Neural cell (in vitro differentiated cells): ENCODE measurements around the gene GRM4. TPM values are rescaled to one million over a fixed set of nuclear protein-coding genes. Genes with fewer than 3 reads are reported as not detected.

ENCODE experiments used
- H2AFZ ChIP-seq: fragments of 200-600, 300-800 bp; sonication (generic), shearing (Covaris generic); 2 replicates; pipeline ENCODE4 v1.6.0; 2014; ENCODE audit warnings: low read depth, mild to moderate bottlenecking, antibody characterized with exemption, low read length, moderate library complexity
- H3F3A ChIP-seq: fragments of 200-600 bp; shearing (Covaris generic); 2 replicates; pipeline ENCODE4 v1.6.1; 2016; ENCODE audit warnings: mild to moderate bottlenecking, moderate library complexity, mixed read lengths, antibody characterized with exemption, low read length; ENCODE audit not compliant: insufficient read depth, poor library complexity, severe bottlenecking
- H3K27ac ChIP-seq: fragments of 200-600, 300-800 bp; sonication (generic), shearing (Covaris generic); 2 replicates; pipeline ENCODE4 v1.5.1; 2014; ENCODE audit warnings: mild to moderate bottlenecking, low read length, moderate library complexity
- H3K27me3 ChIP-seq: fragments of 300-800, 200-600 bp; sonication (generic), shearing (Covaris generic); 2 replicates; pipeline ENCODE4 v1.6.0; 2014; ENCODE audit warnings: mild to moderate bottlenecking, low read depth, low read length, moderate library complexity; ENCODE audit not compliant: insufficient read depth
- H3K36me3 ChIP-seq: fragments of 300-800, 200-600 bp; sonication (generic), shearing (Covaris generic); 2 replicates; pipeline ENCODE4 v1.5.1; 2014; ENCODE audit warnings: mild to moderate bottlenecking, antibody characterized with exemption, low read length, moderate library complexity; ENCODE audit not compliant: insufficient read depth
- H3K4me2 ChIP-seq: fragments of 300-800, 200-600 bp; sonication (generic), shearing (Covaris generic); 2 replicates; pipeline ENCODE4 v1.6.0; 2014; ENCODE audit warnings: mild to moderate bottlenecking, low read length
- H3K4me3 ChIP-seq: fragments of 300-800, 200-600 bp; sonication (generic), shearing (Covaris generic); 2 replicates; pipeline ENCODE4 v1.5.1; 2014; ENCODE audit warnings: mild to moderate bottlenecking, low read length, moderate library complexity
- H3K79me2 ChIP-seq: fragments of 200-600 bp; shearing (Covaris generic); replicated peaks from 2 replicates; pipeline ENCODE4 v1.6.0; 2014; ENCODE audit warnings: mild to moderate bottlenecking, low read length, moderate library complexity; ENCODE audit not compliant: insufficient read depth
- H3K9ac ChIP-seq: fragments of 300-800, 200-600 bp; sonication (generic), shearing (Covaris generic); 2 replicates; pipeline ENCODE4 v1.6.1; 2016; ENCODE audit warnings: mild to moderate bottlenecking, low read length, mixed read lengths
- H3K9me2 ChIP-seq: fragments of 200-600 bp; shearing (Covaris generic); 2 replicates; pipeline ENCODE4 v1.6.1; 2016; ENCODE audit warnings: mild to moderate bottlenecking, low read length, mixed read lengths; ENCODE audit not compliant: insufficient read depth
- H3K9me3 ChIP-seq: fragments of 200-600, 300-800 bp; sonication (generic), shearing (Covaris generic); 2 replicates; pipeline ENCODE4 v1.6.1; 2016; ENCODE audit warnings: mild to moderate bottlenecking, mixed run types, low read length, moderate library complexity, mixed read lengths
- H4K20me1 ChIP-seq: fragments of 200-600 bp; shearing (Covaris generic); 2 replicates; pipeline ENCODE4 v1.6.1; 2016; ENCODE audit warnings: mild to moderate bottlenecking, mixed run types; ENCODE audit not compliant: insufficient read depth
- CTCF ChIP-seq: fragments of 450-650 bp; IDR thresholded peaks from 2 replicates; pipeline ENCODE4 v1.5.1; 2014; ENCODE audit warnings: antibody characterized with exemption, mild to moderate bottlenecking, moderate library complexity; ENCODE audit not compliant: poor library complexity, severe bottlenecking
- EP300 ChIP-seq: fragments of 450-650 bp; conservative IDR thresholded peaks from 2 replicates; pipeline ENCODE4 v1.6.1; 2014; ENCODE audit warnings: antibody characterized with exemption, mild to moderate bottlenecking, moderate library complexity; ENCODE audit not compliant: poor library complexity, severe bottlenecking
- EZH2 ChIP-seq: fragments of 200-600, 300-800 bp; shearing (Covaris generic), sonication (generic); IDR thresholded peaks from 2 replicates; pipeline ENCODE4 v1.6.1; 2014; ENCODE audit warnings: antibody characterized with exemption, low read length, borderline replicate concordance, mild to moderate bottlenecking; ENCODE audit not compliant: insufficient read depth, poor library complexity, severe bottlenecking
- MXI1 ChIP-seq: fragments of 450-650 bp; conservative IDR thresholded peaks from 2 replicates; pipeline ENCODE4 v1.6.1; 2014; ENCODE audit warnings: antibody characterized with exemption, mild to moderate bottlenecking; ENCODE audit not compliant: poor library complexity, severe bottlenecking
- POLR2AphosphoS5 ChIP-seq: IDR thresholded peaks from 2 replicates; pipeline ENCODE4 v1.6.1; 2012
- RAD21 ChIP-seq: fragments of 450-650 bp; conservative IDR thresholded peaks from 2 replicates; pipeline ENCODE4 v1.6.1; 2014; ENCODE audit warnings: antibody characterized with exemption, mild to moderate bottlenecking, moderate library complexity
- REST ChIP-seq: IDR thresholded peaks from 2 replicates; pipeline ENCODE4 v1.6.1; 2012; ENCODE audit warnings: borderline replicate concordance
- SMC3 ChIP-seq: fragments of 450-650 bp; conservative IDR thresholded peaks from 2 replicates; pipeline ENCODE4 v1.6.1; 2014; ENCODE audit warnings: antibody characterized with exemption, mild to moderate bottlenecking, moderate library complexity; ENCODE audit not compliant: poor library complexity
- TAF1 ChIP-seq: IDR thresholded peaks from 2 replicates; pipeline ENCODE4 v1.6.1; 2012; ENCODE audit warnings: low read depth
- polyA plus RNA-seq: library from polyadenylated mRNA; depleted of rRNA; stranded (reverse); fragments of >200 nt; gene quantifications from 2 replicates; pipeline ENCODE4 v1.2.3, GENCODE V29; 2014

Gene GRM4
- polyA plus RNA-seq, 1 donor from 2014 or later = 2.1 TPM

GRCh38 chr6:34177181-34177591 lies 31.3 kb upstream of the GRM4 start:
- no peaks in the 10 kb centered on the region for H4K20me1 ChIP-seq
- no peak overlapping the region for H3K27ac ChIP-seq
- TF ChIP-seq MXI1 (no peak), RAD21 (no peak), EZH2 (no peak), CTCF (no peak), EP300 (no peak), SMC3 (no peak), REST (no peak), TAF1 (no peak), POLR2AphosphoS5 (no peak)
- H3K79me2 ChIP-seq = no peaks in the 10 kb centered on the region
- no peaks in the 10 kb centered on the region for H3K27me3 ChIP-seq
- H3F3A ChIP-seq = no peaks in the 10 kb centered on the region
- no peak overlapping the region for H3K4me2 ChIP-seq
- H2AFZ ChIP-seq = no peak overlapping the region
- no peaks in the 10 kb centered on the region for H3K36me3 ChIP-seq
- no peak overlapping the region for H3K4me3 ChIP-seq
- H3K9ac ChIP-seq = no peak overlapping the region
- H3K9me2 ChIP-seq = no peaks in the 10 kb centered on the region
- no peaks in the 10 kb centered on the region for H3K9me3 ChIP-seq

- Histone ChIP-seq H3K9ac (no peak overlapping the region), H3K36me3 (no peaks in the 10 kb centered on the region), H3K27ac (no peak overlapping the region), H3K9me3 (no peaks in the 10 kb centered on the region), H2AFZ (no peak overlapping the region), H4K20me1 (no peaks in the 10 kb centered on the region), H3K9me2 (no peaks in the 10 kb centered on the region), H3F3A (no peaks in the 10 kb centered on the region), H3K4me2 (no peak overlapping the region), H3K4me3 (no peak overlapping the region), H3K79me2 (no peaks in the 10 kb centered on the region), H3K27me3 (no peaks in the 10 kb centered on the region)
- TF ChIP-seq EP300 (no peak), POLR2AphosphoS5 (no peak), EZH2 (no peak), CTCF (no peak), MXI1 (no peak), TAF1 (no peak), RAD21 (no peak)
These were observed 30.6 kb upstream of the GRM4 start for GRCh38 chr6:34176261-34177031.
